H1 (cell line): ENCODE data around the gene ACAT2. TPM values are rescaled to one million over a fixed set of nuclear protein-coding genes. Genes with fewer than 3 reads are reported as not detected.

Experiments used
- CTCF ChIA-PET: fragments of 300-600 bp; sonication (Branson Sonifier 250); formaldehyde crosslinking; loops from one replicate; lab custom pipeline; 2021; ENCODE audit not compliant: partially characterized antibody; lab: Charles Lee
- POLR2A ChIA-PET: fragments of 300-600 bp; sonication (Branson Sonifier 250); formaldehyde crosslinking; loops from one replicate; lab custom pipeline; 2021; ENCODE audit warnings: inconsistent platforms; ENCODE audit not compliant: partially characterized antibody; lab: Charles Lee
- DNase-seq, 2 experiments: peaks; one replicate each; pipeline versions ENCODE4 v3.0.0 to v3.0.0-alpha.2; 2010 to 2022; ENCODE audit warnings: low spot score in 2 of 2, low read depth in 1 of 2, mixed read lengths in 1 of 2
- FAIRE-seq: peaks from 2 replicates; lab custom pipeline; 2011; peaks lifted over from hg19 to GRCh38; lab: Jason Lieb, UNC
- H2AFZ ChIP-seq: 2 replicates; pipeline ENCODE4 v1.8.1; 2012; ENCODE audit warnings: low read length, inconsistent platforms
- H2AK5ac ChIP-seq: 2 replicates; pipeline ENCODE4 v1.6.1; 2013; ENCODE audit warnings: low read depth, low read length
- H2BK120ac ChIP-seq: replicated peaks from 2 replicates; pipeline ENCODE3; 2013; ENCODE audit warnings: low read depth, low read length, inconsistent platforms
- H2BK12ac ChIP-seq: 2 replicates; pipeline ENCODE4 v1.6.1; 2013; ENCODE audit warnings: low read depth, low read length
- H2BK15ac ChIP-seq: 2 replicates; pipeline ENCODE4 v1.6.1; 2013; ENCODE audit warnings: low read length
- H2BK20ac ChIP-seq: 2 replicates; pipeline ENCODE4 v1.6.1; 2013; ENCODE audit warnings: low read length
- H2BK5ac ChIP-seq: 2 replicates; pipeline ENCODE4 v1.6.1; 2013; ENCODE audit warnings: low read depth, low read length
- H3K14ac ChIP-seq: 2 replicates; pipeline ENCODE4 v1.6.1; 2013; ENCODE audit warnings: inconsistent platforms; ENCODE audit not compliant: insufficient read length
- H3K18ac ChIP-seq: 2 replicates; pipeline ENCODE4 v1.6.1; 2013; ENCODE audit warnings: low read length; ENCODE audit errors: extremely low read depth
- H3K23ac ChIP-seq: 2 replicates; pipeline ENCODE4 v1.6.1; 2013; ENCODE audit warnings: inconsistent platforms; ENCODE audit not compliant: insufficient read length
- H3K23me2 ChIP-seq: 2 replicates; pipeline ENCODE4 v1.6.1; 2013; ENCODE audit warnings: low read depth, low read length
- H3K27ac ChIP-seq: 2 replicates; pipeline ENCODE4 v1.6.1; 2011; ENCODE audit warnings: low read depth, low read length, inconsistent platforms
- H3K27me3 ChIP-seq, 4 experiments: replicated peaks in 1 of 4; 1 replicate in 1 of 4; 2 replicates in 3 of 4; pipeline versions ENCODE4 v1.6.1 to v1.8.1; 2011 to 2013; ENCODE audit warnings: low read length in 3 of 4, mild to moderate bottlenecking in 3 of 4, inconsistent platforms in 2 of 4, mixed read lengths in 2 of 4, moderate library complexity in 1 of 4; ENCODE audit not compliant: control insufficient read depth in 3 of 4, insufficient read depth in 3 of 4; ENCODE audit errors: extremely low read depth in 1 of 4
- H3K36me3 ChIP-seq, 4 experiments: 2 replicates each; pipeline versions ENCODE4 v1.6.1 to v1.8.1; 2011 to 2013; ENCODE audit warnings: mild to moderate bottlenecking in 4 of 4, low read length in 3 of 4, moderate library complexity in 2 of 4, control low read depth in 1 of 4, inconsistent platforms in 1 of 4; ENCODE audit not compliant: insufficient read depth in 4 of 4, control insufficient read depth in 2 of 4
- H3K4ac ChIP-seq: replicated peaks from 2 replicates; pipeline ENCODE3; 2013; ENCODE audit warnings: low read length, low read depth, mixed read lengths, inconsistent platforms; ENCODE audit not compliant: insufficient read length
- H3K4me1 ChIP-seq, 4 experiments: replicated peaks in 1 of 4; 1 replicate in 1 of 4; 2 replicates in 3 of 4; pipeline versions ENCODE4 v1.6.1 to v1.8.1; 2011 to 2013; ENCODE audit warnings: low read length in 3 of 4, inconsistent platforms in 2 of 4, mixed read lengths in 1 of 4; ENCODE audit not compliant: insufficient read depth in 4 of 4, control insufficient read depth in 3 of 4
- H3K4me2 ChIP-seq, 2 experiments: 2 replicates each; pipeline versions ENCODE4 v1.6.1 to v1.8.1; 2011 to 2013; ENCODE audit warnings: low read depth in 2 of 2, low read length in 2 of 2, control low read depth in 1 of 2, inconsistent platforms in 1 of 2, mild to moderate bottlenecking in 1 of 2; ENCODE audit not compliant: insufficient read depth in 1 of 2
- H3K4me3 ChIP-seq, 4 experiments: fragments of 200-600, 300-600 bp in 1 of 4; sonication (generic), shearing (Covaris generic), sonication (Bioruptor Twin) in 1 of 4; 2 replicates each; pipeline versions ENCODE4 v1.5.1 to v1.8.1; 2011 to 2016; ENCODE audit warnings: low read length in 4 of 4, low read depth in 3 of 4, control low read depth in 2 of 4, inconsistent platforms in 2 of 4, mild to moderate bottlenecking in 2 of 4, mixed read lengths in 1 of 4, moderate library complexity in 1 of 4; ENCODE audit not compliant: insufficient read depth in 2 of 4; ENCODE audit errors: extremely low read depth in 1 of 4
- H3K56ac ChIP-seq: replicated peaks from 2 replicates; pipeline ENCODE3; 2013; ENCODE audit warnings: low read depth, mild to moderate bottlenecking, mixed read lengths, low read length, inconsistent platforms; ENCODE audit not compliant: insufficient read length
- H3K79me1 ChIP-seq: 2 replicates; pipeline ENCODE4 v1.6.1; 2013; ENCODE audit warnings: low read depth, low read length, control low read depth
- H3K79me2 ChIP-seq, 2 experiments: 2 replicates each; pipeline versions ENCODE4 v1.6.1 to v1.8.1; 2012 to 2013; ENCODE audit warnings: low read length in 2 of 2, mild to moderate bottlenecking in 2 of 2, inconsistent platforms in 1 of 2; ENCODE audit not compliant: insufficient read depth in 2 of 2, control insufficient read depth in 1 of 2
- H3K9ac ChIP-seq, 4 experiments: replicated peaks in 1 of 4; 1 replicate in 1 of 4; 2 replicates in 3 of 4; pipeline versions ENCODE4 v1.6.1 to v1.8.1; 2011 to 2013; ENCODE audit warnings: low read depth in 3 of 4, low read length in 3 of 4, control low read depth in 2 of 4, mild to moderate bottlenecking in 2 of 4, moderate library complexity in 2 of 4, inconsistent platforms in 1 of 4; ENCODE audit errors: extremely low read depth in 1 of 4
- H3K9me3 ChIP-seq, 2 experiments: 2 replicates each; pipeline versions ENCODE4 v1.6.1 to v1.8.1; 2012 to 2013; ENCODE audit warnings: mild to moderate bottlenecking in 2 of 2, moderate library complexity in 2 of 2, control low read depth in 1 of 2, inconsistent platforms in 1 of 2, low read depth in 1 of 2, low read length in 1 of 2, mixed read lengths in 1 of 2; ENCODE audit not compliant: insufficient read depth in 2 of 2
- H4K20me1 ChIP-seq, 2 experiments: replicated peaks in 1 of 2; 2 replicates each; pipeline versions ENCODE3 to v1.8.1; 2011 to 2013; ENCODE audit warnings: inconsistent platforms in 2 of 2, low read length in 2 of 2, mild to moderate bottlenecking in 1 of 2; ENCODE audit not compliant: insufficient read depth in 2 of 2, control insufficient read depth in 1 of 2
- H4K5ac ChIP-seq: 2 replicates; pipeline ENCODE4 v1.6.1; 2013; ENCODE audit warnings: low read length, low read depth, mixed read lengths, inconsistent platforms; ENCODE audit not compliant: insufficient read length
- H4K8ac ChIP-seq: 2 replicates; pipeline ENCODE4 v1.8.0; 2013; ENCODE audit warnings: mild to moderate bottlenecking, moderate library complexity, low read length, inconsistent platforms; ENCODE audit not compliant: insufficient read depth; ENCODE audit errors: extremely low read depth
- H4K91ac ChIP-seq: replicated peaks from 2 replicates; pipeline ENCODE3; 2013; ENCODE audit warnings: low read length, mixed read lengths, inconsistent platforms; ENCODE audit not compliant: insufficient read length
- CTCF ChIP-seq, 3 experiments: IDR thresholded peaks; 1 replicate in 2 of 3; 2 replicates in 1 of 3; pipeline versions ENCODE4 v1.5.1 to v1.6.1; 2011; ENCODE audit warnings: low read length in 3 of 3, mild to moderate bottlenecking in 3 of 3, inconsistent platforms in 2 of 3, low read depth in 1 of 3, moderate library complexity in 1 of 3; ENCODE audit not compliant: insufficient read depth in 1 of 3; ENCODE audit errors: control extremely low read depth in 1 of 3
- EGR1 ChIP-seq: IDR thresholded peaks from 2 replicates; pipeline ENCODE4 v1.6.1; 2011; ENCODE audit warnings: low read depth, low read length, borderline replicate concordance
- POLR2A ChIP-seq, 2 experiments: IDR thresholded peaks; 1 replicate in 1 of 2; 2 replicates in 1 of 2; pipeline ENCODE4 v1.6.1; 2011; ENCODE audit warnings: low read depth in 2 of 2, low read length in 2 of 2, mild to moderate bottlenecking in 2 of 2; ENCODE audit errors: control extremely low read depth in 1 of 2
- SP4 ChIP-seq: IDR thresholded peaks from 2 replicates; pipeline ENCODE4 v1.6.1; 2012; ENCODE audit warnings: low read length, inconsistent platforms
- WGBS, 2 experiments: shearing (Covaris generic) in 1 of 2; methylation state at CpG; one replicate each; pipeline versions ENCODE4 v1.1.6 to v1.1.7; 2013 to 2015; ENCODE audit warnings: low lambda C conversion rate in 2 of 2, mixed read lengths in 2 of 2, inconsistent platforms in 1 of 2, low coverage in 1 of 2, missing lambda C conversion rate in 1 of 2; ENCODE audit not compliant: insufficient replicate concordance in 2 of 2, insufficient coverage in 1 of 2, insufficient read length in 1 of 2; ENCODE audit errors: extremely low coverage in 1 of 2, missing lambda C conversion rate in 1 of 2; 5-methylcytosine and 5-hydroxymethylcytosine counted together
- polyA plus RNA-seq, 7 experiments: library from polyadenylated mRNA; depleted of rRNA in 3 of 7; stranded (reverse) in 5 of 7; unstranded in 2 of 7; fragments of >200 nt in 5 of 7; fragments of 200-250 nt in 2 of 7; gene quantifications; 1 replicate in 5 of 7; 2 replicates in 1 of 7; 4 replicates in 1 of 7; pipeline versions ENCODE4 v1.2.1 to v1.2.3, GENCODE V29; 2011 to 2013; ENCODE audit warnings: missing spikeins in 2 of 7, mixed read lengths in 2 of 7
- total RNA-seq: library from RNA; stranded (reverse); fragmentation: NEBNext Ultra II Directional; extraction: Animal tissue kit (Norgen Biotek cat#: 25700); gene quantifications from 2 replicates; pipeline ENCODE4 v1.2.1, GENCODE V29; 2021

ACAT2 gene
- total and polyA plus RNA-seq, 2 of the 8 experiments (the other 6 are each of a cell fraction or from before 2014, with no cell fraction given), result 61.6 to 166 TPM

- Histone ChIP-seq H3K56ac (no peak overlapping the region), H3K23ac (no peak overlapping the region), H2AFZ (no peak overlapping the region), H3K27ac (0 out of 2 replicates have a peak overlapping the region, but pooled peaks have one; percentile 10), H4K8ac (no peak overlapping the region), H3K27me3 (no peaks in the 10 kb centered on the region), H4K91ac (no peak overlapping the region), H3K4ac (no peak overlapping the region), H3K4me2 (no peak overlapping the region), H2BK15ac (no peak overlapping the region), H3K4me1 (peaks cover 6 to 15% (median 12%) of the 10 kb centered on the region in 4 experiments; a peak in 6 of 7 replicates), H3K79me1 (peaks cover 4% of the 10 kb centered on the region; the same call in 1 of the 2 replicates), H3K36me3 (peaks cover 14 to 62% (median 34%) of the 10 kb centered on the region in 4 experiments), H3K79me2 (peaks cover 0 to 11% of the 10 kb centered on the region in 2 experiments; a peak in 2 of 4 replicates), H3K18ac (no peak overlapping the region), H3K14ac (no peak overlapping the region), H4K5ac (no peak overlapping the region), H3K9ac (no peak overlapping the region), H2BK120ac (no peak overlapping the region), H2BK20ac (no peak overlapping the region), H3K23me2 (peaks cover 11% of the 10 kb centered on the region), H4K20me1 (peaks cover 2 to 10% of the 10 kb centered on the region in 2 experiments), H2BK5ac (no peak overlapping the region), H2BK12ac (no peak overlapping the region), H2AK5ac (no peak overlapping the region), H3K4me3 (no peak overlapping the region), H3K9me3 (no peaks in the 10 kb centered on the region)
- ChIA-PET CTCF (interaction anchor here (1.1 to 1.5 kb wide), 4 partner anchors 27 to 584 kb away, joined by 3 to 4 read pairs (median 3); no protein-coding TSS in a partner anchor), POLR2A (interaction anchor here (0.5 to 6.0 kb wide), 5 partner anchors 20 to 66 kb away, joined by 3 to 86 read pairs (median 24); partner anchors contain the start of genes MRPL18, SOD2, TCP1 and WTAP)
- TF ChIP-seq EGR1 (no peak), SP4 (no peak), CTCF (IDR thresholded peaks at IDR 0.05; ENCODE audit: control extremely low read depth in 1 of 3, insufficient read depth in 1 of 3, low read depth in 1 of 3, low read length in 3 of 3) (peak in 2 of 3 experiments; percentile 13 to 39; a peak in 2 of 4 replicates), POLR2A (IDR thresholded peaks at IDR 0.05; ENCODE audit: control extremely low read depth in 1 of 2, low read depth in 2 of 2, low read length in 2 of 2) (peak in 1 of 2 experiments; percentile 20; a peak in 1 of 3 replicates)
- no peak for DNase-seq
- 93% methylated on average over 7 of the region's 7 CpGs; no CpG with 5 or more reads in 1 of the 2 experiments for WGBS, 2 experiments
- FAIRE-seq, result no peak
These were observed 3.5 kb upstream of the ACAT2 start for GRCh38 chr6:159758031-159759001.
